IMR-90 (cell line): Measurements from ENCODE around the gene MYH13. TPM values are rescaled to one million over a fixed set of nuclear protein-coding genes. Genes with fewer than 3 reads are reported as not detected.

Experiments used
- ATAC-seq: fragments of 200-7000 bp; cut with Tn5 transposase; 2 replicates; pipeline ENCODE4 v1.9.1; 2020; ENCODE audit warnings: low read depth, mild to moderate bottlenecking, moderate library complexity
- BruUV-seq: library from RNA; stranded (reverse); fragments of 400-500 nt; replicated peaks from 2 replicates; lab custom pipeline; 2021; lab: Mats Ljungman, UMichigan
- CTCF ChIA-PET: fragments of 300-600 bp; formaldehyde crosslinking; extraction: SDS; loops from one replicate; lab custom pipeline; 2021; ENCODE audit warnings: antibody characterized with exemption; lab: Yijun Ruan, JAX
- POLR2A ChIA-PET: fragments of 300-600 bp; sonication (Branson Sonifier 250); formaldehyde crosslinking; loops from one replicate; lab custom pipeline; 2022; ENCODE audit warnings: antibody characterized with exemption; ENCODE audit not compliant: unreplicated experiment; lab: Charles Lee
- DNase-seq: peaks from one replicate; pipeline ENCODE4 v3.0.0; 2013
- H2AFZ ChIP-seq: replicated peaks from 2 replicates; pipeline ENCODE3; 2013; ENCODE audit warnings: low read length, mild to moderate bottlenecking; ENCODE audit not compliant: poor library complexity
- H2AK5ac ChIP-seq: 2 replicates; pipeline ENCODE4 v1.6.1; 2013; ENCODE audit warnings: low read depth, low read length, inconsistent platforms
- H2AK9ac ChIP-seq: replicated peaks from 2 replicates; pipeline ENCODE3; 2013; ENCODE audit warnings: mild to moderate bottlenecking, low read depth, low read length, moderate library complexity; ENCODE audit not compliant: poor library complexity
- H2BK120ac ChIP-seq: 2 replicates; pipeline ENCODE4 v1.6.1; 2013; ENCODE audit warnings: low read depth, low read length, inconsistent platforms
- H2BK15ac ChIP-seq: 3 replicates; pipeline ENCODE4 v1.6.1; 2013; ENCODE audit warnings: low read depth, low read length, inconsistent platforms
- H2BK20ac ChIP-seq: 2 replicates; pipeline ENCODE4 v1.6.1; 2013; ENCODE audit warnings: low read depth, mild to moderate bottlenecking, inconsistent platforms, low read length, moderate library complexity
- H2BK5ac ChIP-seq: 2 replicates; pipeline ENCODE4 v1.6.1; 2013; ENCODE audit warnings: mild to moderate bottlenecking, low read depth, low read length, inconsistent platforms; ENCODE audit not compliant: poor library complexity, severe bottlenecking
- H3K14ac ChIP-seq: replicated peaks from 2 replicates; pipeline ENCODE4 v1.6.1; 2013; ENCODE audit warnings: low read depth, low read length, inconsistent platforms
- H3K18ac ChIP-seq: 2 replicates; pipeline ENCODE4 v1.6.1; 2013; ENCODE audit warnings: low read depth, low read length, control low read depth
- H3K23ac ChIP-seq: 2 replicates; pipeline ENCODE4 v1.6.1; 2013; ENCODE audit warnings: low read depth, low read length, inconsistent platforms
- H3K27ac ChIP-seq: 2 replicates; pipeline ENCODE4 v1.5.1; 2013; ENCODE audit warnings: mild to moderate bottlenecking, control low read depth, low read length; ENCODE audit not compliant: insufficient read depth
- H3K27me3 ChIP-seq: 2 replicates; pipeline ENCODE4 v1.6.1; 2013; ENCODE audit warnings: low read length; ENCODE audit not compliant: control insufficient read depth, insufficient read depth
- H3K36me3 ChIP-seq: 2 replicates; pipeline ENCODE4 v1.6.1; 2013; ENCODE audit warnings: low read length, mixed read lengths; ENCODE audit not compliant: control insufficient read depth, insufficient read depth
- H3K4ac ChIP-seq: 2 replicates; pipeline ENCODE4 v1.6.1; 2013; ENCODE audit warnings: low read depth, low read length, inconsistent platforms
- H3K4me1 ChIP-seq: 2 replicates; pipeline ENCODE4 v1.6.1; 2013; ENCODE audit warnings: low read length, mixed read lengths; ENCODE audit not compliant: control insufficient read depth, insufficient read depth
- H3K4me2 ChIP-seq: 2 replicates; pipeline ENCODE4 v1.6.1; 2013; ENCODE audit warnings: low read depth, mild to moderate bottlenecking, control low read depth, low read length, moderate library complexity
- H3K4me3 ChIP-seq: 2 replicates; pipeline ENCODE4 v1.5.1; 2013; ENCODE audit warnings: low read depth, mild to moderate bottlenecking, control low read depth, low read length, moderate library complexity; ENCODE audit not compliant: insufficient read depth
- H3K56ac ChIP-seq: 2 replicates; pipeline ENCODE4 v1.6.1; 2013; ENCODE audit warnings: low read length, inconsistent platforms; ENCODE audit not compliant: insufficient read depth; ENCODE audit errors: extremely low read depth
- H3K79me1 ChIP-seq, 2 experiments: 2 replicates each; pipeline ENCODE4 v1.6.1; 2013; ENCODE audit warnings: low read length in 2 of 2, inconsistent platforms in 1 of 2, low read depth in 1 of 2
- H3K9ac ChIP-seq: 2 replicates; pipeline ENCODE4 v1.6.1; 2013; ENCODE audit warnings: low read depth, low read length, control low read depth
- H3K9me1 ChIP-seq: 2 replicates; pipeline ENCODE4 v1.6.1; 2013; ENCODE audit warnings: low read length, inconsistent platforms; ENCODE audit not compliant: insufficient read depth
- H3K9me3 ChIP-seq: 2 replicates; pipeline ENCODE4 v1.6.1; 2013; ENCODE audit warnings: low read length; ENCODE audit not compliant: control insufficient read depth, insufficient read depth
- H4K20me1 ChIP-seq: 2 replicates; pipeline ENCODE4 v1.6.1; 2013; ENCODE audit warnings: low read length, inconsistent platforms; ENCODE audit not compliant: insufficient read depth
- H4K5ac ChIP-seq: 2 replicates; pipeline ENCODE4 v1.6.1; 2013; ENCODE audit warnings: mild to moderate bottlenecking, low read depth, low read length, control low read depth
- H4K8ac ChIP-seq, 2 experiments: 2 replicates each; pipeline ENCODE4 v1.6.1; 2013; ENCODE audit warnings: low read depth in 2 of 2, low read length in 2 of 2, control low read depth in 1 of 2, inconsistent platforms in 1 of 2
- H4K91ac ChIP-seq: 2 replicates; pipeline ENCODE4 v1.6.1; 2013; ENCODE audit warnings: low read depth, low read length, inconsistent platforms; ENCODE audit not compliant: insufficient read depth
- BHLHE40 ChIP-seq: fragments of 150-350 bp; IDR thresholded peaks from 2 replicates; pipeline ENCODE4 v1.6.1; 2016; ENCODE audit warnings: mild to moderate bottlenecking, low read depth, low read length
- CTCF ChIP-seq: conservative IDR thresholded peaks from 2 replicates; pipeline ENCODE4 v1.5.1; 2012; ENCODE audit warnings: mild to moderate bottlenecking, low read depth, low read length, improper control_type of control experiment
- FOS ChIP-seq: fragments of 150-350 bp; IDR thresholded peaks from 2 replicates; pipeline ENCODE4 v1.6.1; 2016; ENCODE audit warnings: low read depth, low read length
- MAZ ChIP-seq: IDR thresholded peaks from 2 replicates; pipeline ENCODE4 v1.6.1; 2012; ENCODE audit warnings: low read depth, mild to moderate bottlenecking, low read length, improper control_type of control experiment, moderate library complexity, borderline replicate concordance
- MXI1 ChIP-seq: IDR thresholded peaks from 2 replicates; pipeline ENCODE4 v1.6.1; 2012; ENCODE audit warnings: low read depth, mild to moderate bottlenecking, low read length, moderate library complexity, borderline replicate concordance
- NFE2L2 ChIP-seq: fragments of 150-350 bp; IDR thresholded peaks from 2 replicates; pipeline ENCODE4 v1.6.1; 2016; ENCODE audit warnings: low read depth, mild to moderate bottlenecking, low read length
- POLR2A ChIP-seq: IDR thresholded peaks from 2 replicates; pipeline ENCODE4 v1.6.1; 2012; ENCODE audit warnings: mild to moderate bottlenecking, low read depth, low read length
- RCOR1 ChIP-seq: IDR thresholded peaks from 2 replicates; pipeline ENCODE4 v1.6.1; 2012; ENCODE audit warnings: mild to moderate bottlenecking, low read length, improper control_type of control experiment; ENCODE audit not compliant: insufficient replicate concordance
- SMC3 ChIP-seq: fragments of 150-350 bp; IDR thresholded peaks from 2 replicates; pipeline ENCODE4 v1.6.1; 2016; ENCODE audit warnings: low read depth, mild to moderate bottlenecking, antibody characterized with exemption, low read length, moderate library complexity
- USF2 ChIP-seq: fragments of 150-350 bp; IDR thresholded peaks from 2 replicates; pipeline ENCODE4 v1.6.1; 2017; ENCODE audit warnings: mild to moderate bottlenecking, antibody characterized with exemption, low read length, low read depth
- WGBS, 2 experiments: methylation state at CpG; one replicate each; pipeline versions ENCODE4 v1.1.5 to v1.1.7; 2013; ENCODE audit warnings: missing lambda C conversion rate in 2 of 2; ENCODE audit not compliant: insufficient read length in 1 of 2; ENCODE audit errors: extremely low coverage in 2 of 2; 5-methylcytosine and 5-hydroxymethylcytosine counted together
- dilution Hi-C: fragments of 300-500 bp; cut with HindIII; formaldehyde crosslinking; loops from one replicate; pipeline ENCODE4 v1.14.3; 2018; ENCODE audit warnings: low sequenced_read_pairs; ENCODE audit not compliant: unreplicated experiment
- in situ Hi-C: fragments of 300-500 bp; cut with MboI; formaldehyde crosslinking; loops from 3 replicates; pipeline ENCODE4 v1.14.3; 2019; ENCODE audit warnings: low sequenced_read_pairs, inconsistent platforms, mixed read lengths
- intact Hi-C: fragments of 100-400 bp; cut with micrococcal nuclease; formaldehyde crosslinking; loops from 2 replicates; pipeline ENCODE4 v1.10.0; 2022
- polyA plus RNA-seq, 3 experiments: library from polyadenylated mRNA; depleted of rRNA; stranded (reverse); fragments of >200 nt; gene quantifications; 2 replicates each; pipeline ENCODE4 v1.2.3, GENCODE V29; 2012; ENCODE audit warnings: low replicate concordance in 1 of 3
- total RNA-seq: library from RNA; depleted of rRNA; stranded (reverse); fragments of >200 nt; gene quantifications from 2 replicates; pipeline ENCODE4 v1.2.3, GENCODE V29; 2012

Gene MYH13
- total and polyA plus RNA-seq, 2 of the 4 experiments (the other 2 are of a cell fraction), result not detected

DNA sequence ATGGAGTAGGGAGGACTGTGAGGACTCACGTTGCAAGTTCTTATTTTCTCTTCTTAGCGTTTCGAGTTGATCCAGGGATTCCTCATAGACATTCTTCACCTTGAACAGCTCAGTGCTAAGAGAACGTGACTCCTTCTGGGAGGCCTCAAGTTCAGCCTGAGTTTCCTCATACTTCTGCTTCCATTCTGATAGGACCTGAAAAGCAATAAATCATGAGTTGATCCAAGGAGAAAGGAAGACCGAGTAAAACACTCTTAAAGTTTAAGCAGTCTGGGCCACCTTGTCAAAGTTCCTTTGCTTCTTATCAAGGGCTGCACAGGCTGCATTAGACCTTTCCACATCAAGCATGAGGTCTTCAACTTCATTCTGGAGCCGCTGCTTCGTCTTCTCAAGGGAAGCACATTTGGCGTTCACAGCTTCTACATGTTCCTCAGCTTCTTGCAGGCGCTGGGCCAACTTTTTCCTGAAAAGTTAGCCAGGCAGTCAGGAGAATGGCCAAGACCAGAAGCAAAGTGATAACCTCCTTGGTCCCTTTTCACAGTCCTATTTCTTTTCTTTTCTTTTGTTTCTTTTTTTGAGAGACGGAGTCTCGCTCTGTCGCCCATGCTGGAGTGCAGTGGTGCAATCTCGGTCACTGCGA is 23.8 kb upstream of the MYH13 start:
- dilution Hi-C loops, result no loop called here

More for the DNA sequence above, 23.8 kb upstream of the MYH13 start:
- Histone ChIP-seq H2AK9ac (no peak overlapping the region), H4K5ac (no peak overlapping the region), H4K8ac (no peak overlapping the region), H2BK20ac (no peak overlapping the region), H3K23ac (no peak overlapping the region), H3K4me3 (no peak overlapping the region), H3K79me1 (no peaks in the 10 kb centered on the region), H2BK120ac (no peak overlapping the region), H3K4me2 (no peak overlapping the region), H3K18ac (no peak overlapping the region), H4K20me1 (no peaks in the 10 kb centered on the region), H4K91ac (no peak overlapping the region), H2AK5ac (no peak overlapping the region), H3K9me3 (no peaks in the 10 kb centered on the region), H3K9me1 (no peaks in the 10 kb centered on the region), H3K27me3 (no peaks in the 10 kb centered on the region), H2BK15ac (no peak overlapping the region), H3K4me1 (no peaks in the 10 kb centered on the region), H2BK5ac (no peak overlapping the region), H3K4ac (no peak overlapping the region), H3K14ac (no peak overlapping the region), H3K56ac (no peak overlapping the region), H3K9ac (no peak overlapping the region), H3K27ac (no peak overlapping the region), H2AFZ (no peak overlapping the region), H3K36me3 (no peaks in the 10 kb centered on the region)
- no TSS peak for BruUV-seq
- TF ChIP-seq MAZ (no peak), FOS (no peak), USF2 (no peak), POLR2A (no peak), SMC3 (no peak), BHLHE40 (no peak), CTCF (no peak), MXI1 (no peak), NFE2L2 (no peak), RCOR1 (no peak)
- intact Hi-C loops, result no loop called here
- in situ Hi-C loops, result no loop called here
- ATAC-seq, result no peak
- CTCF ChIA-PET, result no interaction called here
- no peak for DNase-seq
- WGBS, 2 experiments, result 76% methylated on average over 3 of the region's 14 CpGs; no CpG with 5 or more reads in 1 of the 2 experiments
- POLR2A ChIA-PET, result no interaction called here
